ENCODE results near the gene MNDA. TPM values are rescaled to one million over a fixed set of nuclear protein-coding genes. Genes with fewer than 3 reads are reported as not detected.

MNDA gene
- total RNA-seq, 1 experiment from 2014 or later = not detected

DNA sequence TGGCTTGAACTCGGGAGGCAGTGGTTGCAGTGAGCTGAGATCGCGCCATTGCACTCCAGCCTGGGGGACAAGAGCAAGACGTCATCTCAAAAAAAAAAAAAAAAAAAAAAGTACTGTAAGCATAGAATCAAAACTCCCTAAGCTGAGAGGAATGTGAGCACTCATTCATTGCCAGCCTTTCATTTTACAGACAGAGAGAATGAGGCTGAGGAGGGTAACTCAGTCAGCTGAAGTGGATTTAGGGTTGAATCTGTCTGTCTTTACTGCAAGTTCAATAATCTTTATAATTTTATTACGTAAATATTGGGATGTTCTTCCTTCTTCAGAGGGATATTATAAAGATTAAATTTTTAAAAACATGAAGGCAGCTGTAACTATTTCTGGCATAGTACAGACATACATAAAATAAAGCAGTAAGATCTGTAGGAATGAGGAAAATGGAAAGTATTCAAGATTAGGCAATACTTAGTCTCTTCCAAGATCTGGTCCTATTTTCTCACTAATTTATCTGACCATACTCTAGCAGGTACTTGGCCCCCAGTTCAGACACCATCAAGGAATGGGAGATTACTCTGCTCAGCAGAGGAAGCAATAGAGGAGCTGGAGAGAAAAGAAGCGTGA lies 24.1 kb upstream of the MNDA start:
- Mint-ChIP-seq H3K27me3 (ENCODE audit: insufficient read depth, unreplicated experiment) (peaks cover 69% of the 10 kb centered on the region), H3K4me1 (ENCODE audit: insufficient read depth, unreplicated experiment) (no peaks in the 10 kb centered on the region), H3K9me3 (ENCODE audit: unreplicated experiment) (no peaks in the 10 kb centered on the region), H3K27ac (ENCODE audit: low read depth, unreplicated experiment) (no peak overlapping the region), H3K4me3 (ENCODE audit: unreplicated experiment) (no peak overlapping the region), H3K36me3 (ENCODE audit: insufficient read depth, unreplicated experiment) (no peaks in the 10 kb centered on the region)
- intact Hi-C loops (cut with micrococcal nuclease) = no loop called here
- no TSS peak for BruUV-seq (replicated peaks)
- DNase-seq (ENCODE audit: unreplicated experiment) = no peak
- TF ChIP-seq, protein P1, sequence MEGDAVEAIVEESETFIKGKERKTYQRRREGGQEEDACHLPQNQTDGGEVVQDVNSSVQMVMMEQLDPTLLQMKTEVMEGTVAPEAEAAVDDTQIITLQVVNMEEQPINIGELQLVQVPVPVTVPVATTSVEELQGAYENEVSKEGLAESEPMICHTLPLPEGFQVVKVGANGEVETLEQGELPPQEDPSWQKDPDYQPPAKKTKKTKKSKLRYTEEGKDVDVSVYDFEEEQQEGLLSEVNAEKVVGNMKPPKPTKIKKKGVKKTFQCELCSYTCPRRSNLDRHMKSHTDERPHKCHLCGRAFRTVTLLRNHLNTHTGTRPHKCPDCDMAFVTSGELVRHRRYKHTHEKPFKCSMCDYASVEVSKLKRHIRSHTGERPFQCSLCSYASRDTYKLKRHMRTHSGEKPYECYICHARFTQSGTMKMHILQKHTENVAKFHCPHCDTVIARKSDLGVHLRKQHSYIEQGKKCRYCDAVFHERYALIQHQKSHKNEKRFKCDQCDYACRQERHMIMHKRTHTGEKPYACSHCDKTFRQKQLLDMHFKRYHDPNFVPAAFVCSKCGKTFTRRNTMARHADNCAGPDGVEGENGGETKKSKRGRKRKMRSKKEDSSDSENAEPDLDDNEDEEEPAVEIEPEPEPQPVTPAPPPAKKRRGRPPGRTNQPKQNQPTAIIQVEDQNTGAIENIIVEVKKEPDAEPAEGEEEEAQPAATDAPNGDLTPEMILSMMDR (IDR thresholded peaks at IDR 0.05; ENCODE audit: unreplicated experiment) = no peak
- CTCF ChIA-PET = interaction anchor here (0.6 to 0.9 kb wide), 6 partner anchors 10 to 415 kb away, joined by 3 to 6 read pairs (median 4); no protein-coding TSS in a partner anchor
- POLR2A ChIA-PET = no interaction called here

DNA sequence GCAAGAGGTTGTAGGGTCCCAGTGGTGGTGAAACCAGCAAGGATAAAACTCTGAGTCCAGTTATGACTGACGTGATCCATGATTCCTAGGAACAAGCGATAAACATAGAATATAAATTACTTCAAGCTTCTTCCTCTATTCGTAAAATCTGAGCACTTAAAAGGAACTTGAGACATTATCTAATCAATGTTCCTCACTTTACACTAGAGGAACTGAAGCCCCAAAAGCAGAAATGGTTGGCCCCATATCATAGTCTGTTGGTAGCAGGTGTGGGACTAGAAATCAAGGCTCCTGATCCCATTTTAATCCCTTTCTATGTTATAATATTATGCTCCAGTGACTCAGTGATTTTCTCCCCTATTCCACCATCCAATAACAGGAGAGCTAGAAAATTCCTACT lies 21.9 kb upstream of the MNDA start:
- ChIA-PET CTCF (interaction anchor here (0.6 to 1.1 kb wide), 4 partner anchors 12 to 1418 kb away, joined by 3 to 4 read pairs (median 3); no protein-coding TSS in a partner anchor), POLR2A (no interaction called here)
- no peak overlapping the region for H3K27ac Mint-ChIP-seq (ENCODE audit: low read depth, unreplicated experiment)
- DNase-seq (ENCODE audit: unreplicated experiment) = no peak
- no peak overlapping the region for H3K4me3 Mint-ChIP-seq (ENCODE audit: unreplicated experiment)
- intact Hi-C loops (cut with micrococcal nuclease) = no loop called here
- H3K36me3 Mint-ChIP-seq (ENCODE audit: insufficient read depth, unreplicated experiment) = no peaks in the 10 kb centered on the region
- no peaks in the 10 kb centered on the region for H3K4me1 Mint-ChIP-seq (ENCODE audit: insufficient read depth, unreplicated experiment)
- H3K27me3 Mint-ChIP-seq (ENCODE audit: insufficient read depth, unreplicated experiment) = peaks cover 47% of the 10 kb centered on the region
- TF ChIP-seq, protein P1 (IDR thresholded peaks at IDR 0.05; ENCODE audit: unreplicated experiment) = no peak
- no TSS peak for BruUV-seq (replicated peaks)
- no peaks in the 10 kb centered on the region for H3K9me3 Mint-ChIP-seq (ENCODE audit: unreplicated experiment)

DNA sequence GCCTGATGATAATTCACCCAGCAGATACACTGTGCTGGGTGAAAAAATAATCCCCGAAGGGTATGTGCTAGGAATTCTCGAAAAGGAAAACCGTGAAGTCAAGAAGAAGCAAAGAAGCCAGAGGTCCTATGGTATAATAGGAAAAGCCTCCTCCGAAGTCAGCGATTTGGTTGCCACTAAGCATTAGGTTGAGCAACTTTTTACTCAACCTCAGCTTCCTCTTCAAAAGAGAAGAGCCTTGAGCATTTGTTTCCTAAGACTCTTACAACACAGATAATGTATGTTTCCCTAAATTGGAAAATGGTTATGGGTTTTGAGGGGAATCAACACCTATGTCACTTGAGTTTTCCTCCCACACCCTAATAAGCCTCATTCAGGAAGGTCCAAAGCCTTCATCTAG lies 21.3 kb upstream of the MNDA start:
- intact Hi-C loops (cut with micrococcal nuclease) = no loop called here
- Mint-ChIP-seq H3K9me3 (ENCODE audit: unreplicated experiment) (no peaks in the 10 kb centered on the region), H3K4me1 (ENCODE audit: insufficient read depth, unreplicated experiment) (no peaks in the 10 kb centered on the region), H3K36me3 (ENCODE audit: insufficient read depth, unreplicated experiment) (no peaks in the 10 kb centered on the region), H3K4me3 (ENCODE audit: unreplicated experiment) (no peak overlapping the region), H3K27me3 (ENCODE audit: insufficient read depth, unreplicated experiment) (peaks cover 46% of the 10 kb centered on the region), H3K27ac (ENCODE audit: low read depth, unreplicated experiment) (no peak overlapping the region)
- ChIA-PET POLR2A (no interaction called here), CTCF (interaction anchor here (0.6 to 1.1 kb wide), 2 partner anchors 71 to 187 kb away, joined by 3 to 4 read pairs; no protein-coding TSS in a partner anchor)
- BruUV-seq (replicated peaks) = no TSS peak
- no peak for DNase-seq (ENCODE audit: unreplicated experiment)
- TF ChIP-seq, protein P1 (IDR thresholded peaks at IDR 0.05; ENCODE audit: unreplicated experiment) = no peak

DNA sequence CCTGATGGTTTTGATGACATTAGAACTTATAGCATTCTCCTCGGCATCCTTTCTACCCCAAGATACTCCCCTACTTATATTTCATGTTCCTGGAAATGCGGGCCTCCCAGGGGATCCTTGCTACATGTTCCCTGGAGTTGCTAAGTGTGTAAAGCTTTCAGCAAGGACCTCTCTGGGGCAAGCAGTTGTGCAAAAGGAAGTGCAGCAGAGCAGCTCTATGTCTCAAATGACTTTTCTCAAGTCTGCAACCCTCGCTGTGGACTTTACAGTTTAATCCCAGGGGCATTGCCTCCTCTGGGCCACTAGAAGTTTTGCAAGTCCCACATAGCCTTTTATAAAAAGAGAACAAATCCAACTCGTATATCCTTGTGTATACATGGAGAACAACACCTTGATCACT lies 20.8 kb upstream of the MNDA start:
- Mint-ChIP-seq H3K27me3 (ENCODE audit: insufficient read depth, unreplicated experiment) (peaks cover 46% of the 10 kb centered on the region), H3K4me3 (ENCODE audit: unreplicated experiment) (no peak overlapping the region)
- intact Hi-C loops (cut with micrococcal nuclease) = no loop called here

More for the DNA sequence above, 20.8 kb upstream of the MNDA start:
- Mint-ChIP-seq H3K36me3 (ENCODE audit: insufficient read depth, unreplicated experiment) (no peaks in the 10 kb centered on the region), H3K9me3 (ENCODE audit: unreplicated experiment) (no peaks in the 10 kb centered on the region), H3K4me1 (ENCODE audit: insufficient read depth, unreplicated experiment) (no peaks in the 10 kb centered on the region), H3K27ac (ENCODE audit: low read depth, unreplicated experiment) (no peak overlapping the region)
- no TSS peak for BruUV-seq (replicated peaks)
- ChIA-PET CTCF (interaction anchor here (1.1 kb wide), 1 partner anchor 71 kb away, joined by 4 read pairs; no protein-coding TSS in a partner anchor), POLR2A (no interaction called here)
- no peak for DNase-seq (ENCODE audit: unreplicated experiment)
- TF ChIP-seq, protein P1 (IDR thresholded peaks at IDR 0.05; ENCODE audit: unreplicated experiment) = no peak
